GM18517 (cell line): ENCODE results near the gene KRT86.
"Not testable (repeated sequence)": the region's sequence is repeated elsewhere in the genome, so short reads cannot be mapped to it uniquely, and the experiment has no call there.

Experiments
- ATAC-seq: cut with Tn5 transposase; IDR thresholded peaks from one replicate; pipeline ENCODE4 v1.9.1; 2021; ENCODE audit warnings: mild to moderate bottlenecking, moderate library complexity; ENCODE audit not compliant: unreplicated experiment

Gene KRT86

DNA sequence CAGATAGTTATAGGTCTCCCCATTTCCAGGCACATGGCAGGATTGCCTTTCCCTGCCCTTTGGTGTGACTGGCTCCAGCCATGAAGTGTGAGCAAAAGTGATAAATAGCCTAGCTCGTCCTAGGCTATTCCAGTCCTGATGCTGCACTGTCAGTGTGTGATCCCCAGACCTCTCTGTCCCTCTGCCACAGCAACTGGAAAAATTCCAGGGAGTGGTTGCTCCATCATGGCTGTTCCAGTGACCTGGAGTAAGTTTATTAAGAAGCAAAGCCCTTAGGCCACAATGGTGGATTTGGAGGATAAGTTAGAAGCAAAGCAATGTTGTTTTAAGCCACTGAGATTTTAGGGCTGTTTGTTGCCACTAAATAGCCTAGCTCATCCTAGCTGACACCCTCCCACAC, 56.6 kb downstream of the KRT86 start:
- ATAC-seq = no peak

DNA sequence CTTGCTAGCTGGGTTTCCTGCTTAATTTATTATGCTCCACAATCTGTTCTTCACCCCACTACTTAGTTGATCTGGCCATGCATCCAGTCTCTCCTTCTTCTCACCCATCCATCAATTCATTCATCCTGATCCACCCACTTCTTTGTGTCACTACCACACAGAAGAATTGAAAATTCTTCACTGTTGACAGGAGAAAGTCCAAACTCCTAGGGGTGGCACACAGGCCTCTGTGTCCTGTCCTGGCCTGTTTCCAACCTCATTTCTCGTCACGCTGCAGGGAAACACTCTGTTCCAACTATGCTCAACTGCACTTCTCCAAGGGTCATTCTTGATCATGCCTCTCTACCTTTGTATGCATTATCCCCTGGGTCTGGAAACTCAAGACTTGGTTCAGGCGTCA, 57.4 kb downstream of the KRT86 start:
- no peak for ATAC-seq

DNA sequence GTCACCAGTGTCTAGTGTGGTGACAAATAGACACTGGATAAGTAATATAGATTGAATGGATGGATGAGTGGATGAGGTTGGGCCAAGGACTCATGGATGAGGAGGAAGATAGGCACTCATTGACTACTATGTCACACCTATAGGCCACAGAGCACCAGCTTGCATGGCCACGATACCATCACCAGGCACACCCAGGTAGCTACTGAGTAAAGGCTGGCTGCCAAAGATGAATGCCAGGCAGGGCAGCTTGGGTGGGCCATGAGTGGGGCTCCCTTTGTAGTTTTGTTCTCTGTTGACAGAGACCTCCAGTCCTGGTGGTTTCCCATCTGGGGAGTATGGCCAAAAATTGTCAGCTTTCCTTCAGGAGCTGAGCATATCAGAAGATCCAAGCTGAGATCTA, 57.9 kb downstream of the KRT86 start:
- ATAC-seq = no peak

DNA sequence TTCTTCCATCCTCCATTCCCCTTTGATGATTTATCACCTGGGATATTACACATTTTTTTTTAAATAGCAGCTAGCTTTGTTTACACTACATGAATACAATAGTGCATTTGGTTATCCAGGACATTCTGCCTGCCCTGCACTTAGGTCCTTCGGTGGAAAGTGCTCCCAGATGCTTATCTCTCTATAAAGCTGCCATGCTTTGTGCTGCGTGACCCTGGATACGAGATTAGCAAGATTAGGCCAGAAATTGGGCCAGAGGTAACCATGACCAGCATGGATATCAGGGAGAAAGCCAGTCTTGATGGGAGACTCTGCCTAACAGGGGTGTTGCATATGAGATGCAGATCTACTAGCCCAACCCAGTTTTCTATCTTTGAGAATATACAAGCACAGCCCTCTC, 58.9 kb downstream of the KRT86 start:
- no peak for ATAC-seq

DNA sequence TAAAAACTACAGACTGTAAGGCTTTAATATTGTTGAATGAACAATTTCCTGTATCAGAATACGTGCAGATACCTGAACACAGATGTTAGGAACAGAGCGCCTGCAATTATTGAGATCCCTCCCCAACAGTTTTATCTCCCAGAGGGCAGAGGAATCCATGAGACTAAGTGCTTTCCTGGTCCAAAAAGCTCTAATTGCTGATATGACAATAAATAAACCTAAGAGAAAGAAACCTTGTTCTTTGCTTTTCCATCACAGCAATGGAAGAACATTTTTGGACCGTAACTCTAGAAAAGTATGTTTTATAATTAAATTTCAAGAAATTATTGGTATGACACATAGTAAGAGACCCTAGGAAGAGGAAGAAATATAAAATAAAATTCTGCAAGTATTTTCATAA, 59.7 kb downstream of the KRT86 start:
- ATAC-seq = no peak

DNA sequence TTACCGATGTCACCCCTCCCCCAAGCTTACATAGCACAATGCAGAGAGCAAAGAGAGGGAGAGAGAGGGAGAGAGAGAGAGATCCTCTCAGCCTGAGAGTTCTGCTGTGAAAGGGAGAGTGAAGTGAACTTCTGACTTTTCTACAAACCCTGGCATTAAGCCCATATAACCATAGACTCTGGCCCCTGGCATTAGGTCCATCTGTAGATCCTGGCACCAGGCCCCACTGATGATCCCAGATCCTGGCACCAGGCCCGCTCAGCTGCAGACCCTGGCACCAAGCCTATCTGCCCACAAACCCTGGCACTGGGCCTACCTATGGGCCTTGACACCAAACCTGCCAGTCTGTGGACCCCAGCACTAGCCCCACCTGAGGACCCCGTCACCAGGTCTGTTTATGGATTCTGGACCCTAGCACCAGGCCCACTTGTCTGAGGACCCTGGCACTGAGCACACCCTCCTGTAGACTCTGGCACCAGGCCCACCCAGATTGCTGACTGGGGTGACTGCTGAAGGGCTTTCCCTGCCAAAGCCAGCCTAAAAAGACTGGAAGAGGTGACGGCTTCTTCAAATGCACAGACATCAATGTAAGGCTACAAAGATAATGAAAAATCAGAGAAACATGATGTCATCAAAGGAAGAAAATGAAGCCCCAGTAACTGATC, 61.3 kb downstream of the KRT86 start:
- ATAC-seq = no peak

DNA sequence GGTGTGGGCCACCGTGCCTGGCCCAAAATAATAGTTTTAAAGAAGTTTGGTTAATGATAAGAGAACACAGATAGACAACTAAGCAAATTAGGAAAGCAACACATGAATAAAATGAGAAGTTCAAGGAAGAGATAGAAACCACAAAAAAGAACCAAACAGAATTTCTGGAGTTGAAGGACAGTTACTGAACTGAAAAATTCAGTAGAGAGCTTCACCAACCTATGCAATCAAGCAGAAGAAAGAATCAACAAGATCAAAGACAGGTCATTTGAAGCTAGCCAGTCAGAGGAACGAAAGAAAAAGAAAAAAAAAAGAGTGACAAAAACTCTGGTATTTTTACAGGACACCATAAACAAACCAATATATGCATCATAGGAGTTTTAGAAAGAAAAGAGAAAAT, 62.2 kb downstream of the KRT86 start:
- no peak for ATAC-seq

DNA sequence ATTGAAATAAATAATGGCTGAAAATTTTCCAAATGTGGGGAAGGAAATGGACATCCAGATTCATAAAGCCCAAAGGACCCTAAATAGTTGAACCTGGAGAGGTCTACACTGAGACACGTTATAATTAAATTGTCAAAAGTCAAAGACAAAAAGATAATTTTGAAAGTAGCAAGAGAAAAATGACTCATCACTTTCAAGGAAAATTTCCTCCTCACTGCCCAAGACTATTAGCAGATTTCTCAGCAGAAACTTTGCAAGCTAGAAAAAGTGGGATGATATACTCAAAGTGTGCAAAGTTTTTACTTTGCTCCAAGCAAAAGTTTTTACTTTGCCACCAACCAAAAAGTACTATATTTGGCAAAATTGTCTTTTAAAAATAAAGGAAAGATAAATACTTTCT, 62.6 kb downstream of the KRT86 start:
- ATAC-seq = no peak

DNA sequence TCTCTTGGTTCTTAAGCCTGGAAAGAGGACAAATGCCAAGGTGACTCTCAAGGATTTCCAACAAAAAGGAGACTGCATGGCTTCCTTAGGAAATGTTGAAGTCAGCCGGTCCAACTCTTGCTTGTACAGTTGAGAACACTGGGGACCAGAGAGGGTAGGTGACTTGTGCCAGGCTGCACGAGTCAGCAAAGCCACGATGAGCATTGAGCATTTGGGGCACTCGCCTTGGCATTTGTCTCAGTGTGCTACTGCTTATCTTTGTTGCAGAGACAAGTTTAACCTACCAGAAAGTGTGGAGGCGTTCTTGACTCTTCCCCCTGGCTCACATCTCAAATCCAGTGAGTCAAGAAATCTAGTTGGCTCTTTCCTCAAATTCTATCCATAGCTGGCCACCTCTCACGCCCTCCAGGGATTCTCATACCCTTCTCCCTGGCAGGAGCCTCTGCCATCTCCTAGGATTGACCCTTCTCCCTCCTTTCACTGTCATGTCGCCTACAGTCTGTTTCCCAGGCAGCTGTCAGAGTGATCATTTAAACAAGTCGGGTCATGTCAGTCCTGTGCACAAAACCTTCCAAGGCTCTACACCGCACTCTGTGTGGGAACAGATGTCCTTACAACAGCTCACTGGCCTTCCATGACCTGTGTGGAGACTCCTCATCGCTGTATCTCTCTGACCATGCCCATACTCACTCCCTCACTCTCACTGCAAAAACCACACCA, 64.0 kb downstream of the KRT86 start:
- ATAC-seq = no peak

DNA sequence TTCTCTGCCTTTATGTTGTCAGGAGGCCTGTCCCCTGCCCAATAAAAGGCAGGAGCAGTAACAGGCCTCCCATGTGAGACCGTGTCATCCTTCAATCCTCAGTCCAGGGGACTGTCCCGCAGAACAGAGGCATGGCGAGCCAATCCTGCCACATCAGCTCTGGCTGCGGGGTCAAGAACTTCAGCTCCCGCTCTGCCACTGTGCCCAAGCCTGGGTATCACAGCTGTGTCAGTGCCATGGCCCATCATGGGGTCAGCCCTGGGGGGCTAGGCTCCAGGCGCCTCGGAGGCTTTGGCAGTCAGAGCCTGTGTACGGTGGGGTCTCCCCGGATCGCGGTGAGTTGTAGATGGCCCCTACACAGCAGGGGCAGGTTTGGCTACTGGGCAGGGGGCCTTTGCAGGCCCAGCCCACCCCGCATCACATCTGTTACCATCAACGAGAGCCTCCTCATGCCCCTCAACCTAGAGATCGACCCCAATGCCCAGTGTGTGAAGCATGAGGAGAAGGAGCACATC, 66.7 kb downstream of the KRT86 start:
- no peak for ATAC-seq

DNA sequence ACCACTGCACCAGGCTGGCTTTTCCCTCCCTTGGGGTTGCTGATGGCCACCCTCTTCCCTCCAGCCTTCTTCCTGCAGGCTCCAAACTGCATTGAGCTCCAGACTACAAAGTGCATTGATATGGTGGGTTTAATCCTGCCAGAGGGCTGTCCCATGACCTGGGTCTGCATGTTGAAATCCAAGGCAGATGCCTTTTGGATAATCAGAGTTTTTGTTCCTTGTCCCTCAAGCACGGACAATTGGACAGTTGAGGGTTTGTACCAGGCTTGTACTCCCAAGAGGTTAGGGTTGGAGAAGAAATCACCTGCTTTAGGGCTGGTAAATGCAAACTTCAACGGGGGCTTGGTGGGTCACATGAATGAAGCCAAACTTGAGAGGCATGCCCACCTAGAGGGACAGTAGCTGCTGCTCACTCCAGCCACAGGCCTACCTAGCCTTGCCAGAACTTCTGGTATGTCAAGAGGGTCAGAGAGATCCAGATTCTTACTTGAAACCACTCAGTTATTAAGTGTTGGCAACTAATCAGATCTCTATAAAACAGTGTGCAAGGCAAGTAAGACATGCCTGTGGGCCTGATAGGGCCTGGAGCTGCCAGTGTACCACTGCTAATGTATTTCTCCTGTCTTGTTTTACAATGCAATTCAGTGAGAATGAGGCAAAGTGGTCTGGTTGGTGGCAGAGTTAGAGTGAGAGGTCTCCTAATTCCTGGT, 68.5 kb downstream of the KRT86 start:
- no peak for ATAC-seq

DNA sequence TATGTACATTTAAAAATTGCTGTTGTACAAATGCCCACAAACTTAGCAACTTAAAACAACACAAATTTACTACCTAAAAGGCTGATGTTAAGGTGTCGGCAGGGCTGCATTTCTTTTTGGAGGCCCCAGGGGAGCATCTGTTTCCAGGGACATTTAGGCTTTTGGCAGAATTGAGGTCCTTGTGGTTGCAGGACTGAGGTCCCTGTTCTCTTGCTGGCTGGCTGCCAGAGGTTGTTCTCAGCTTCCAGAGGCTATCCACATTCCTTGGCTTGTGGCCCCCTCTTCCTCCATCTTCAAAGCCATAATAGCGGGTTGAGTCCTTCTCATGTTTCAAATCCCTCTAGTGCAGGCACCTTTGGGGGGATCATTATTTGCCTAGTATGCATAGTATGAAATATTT, 69.1 kb downstream of the KRT86 start:
- ATAC-seq = no peak

DNA sequence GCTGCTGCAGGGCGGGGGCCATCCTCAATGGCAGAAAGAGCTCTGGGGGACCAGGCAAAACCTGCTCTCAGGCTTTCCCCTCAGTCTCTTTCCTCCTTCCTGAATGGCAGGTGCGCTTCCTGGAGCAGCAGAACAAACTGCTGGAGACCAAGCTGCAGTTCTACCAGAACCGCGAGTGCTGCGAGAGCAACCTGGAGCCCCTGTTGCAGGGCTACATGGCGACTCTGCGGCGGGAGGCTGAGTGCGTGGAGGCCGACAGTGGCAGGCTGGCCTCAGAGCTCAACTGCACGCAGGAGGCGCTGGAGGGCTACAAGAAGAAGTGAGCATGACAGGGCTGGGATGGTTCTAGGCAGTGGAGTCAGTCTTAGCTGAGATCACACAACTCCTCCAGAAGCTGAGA, 69.7 kb downstream of the KRT86 start:
- ATAC-seq = no peak

DNA sequence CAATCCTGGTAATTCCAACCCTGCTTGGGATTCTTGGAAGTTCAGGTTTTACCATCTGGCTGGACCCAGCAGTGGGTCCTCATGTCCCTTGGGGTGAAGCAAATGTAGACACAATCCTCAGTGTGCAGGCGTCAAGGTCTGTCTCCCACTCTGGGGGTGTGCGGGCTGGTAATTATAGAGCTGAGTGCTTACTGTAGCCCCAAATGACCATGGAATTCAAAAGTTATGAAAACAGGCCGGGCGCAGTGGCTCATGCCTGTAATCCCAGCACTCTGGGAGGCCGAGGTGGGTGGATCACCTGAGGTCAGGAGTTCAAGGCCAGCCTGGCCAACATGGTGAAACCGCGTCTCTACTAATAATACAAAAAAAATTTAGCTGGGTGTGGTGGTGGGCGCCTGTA, 70.6 kb downstream of the KRT86 start:
- not testable (repeated sequence) for ATAC-seq

DNA sequence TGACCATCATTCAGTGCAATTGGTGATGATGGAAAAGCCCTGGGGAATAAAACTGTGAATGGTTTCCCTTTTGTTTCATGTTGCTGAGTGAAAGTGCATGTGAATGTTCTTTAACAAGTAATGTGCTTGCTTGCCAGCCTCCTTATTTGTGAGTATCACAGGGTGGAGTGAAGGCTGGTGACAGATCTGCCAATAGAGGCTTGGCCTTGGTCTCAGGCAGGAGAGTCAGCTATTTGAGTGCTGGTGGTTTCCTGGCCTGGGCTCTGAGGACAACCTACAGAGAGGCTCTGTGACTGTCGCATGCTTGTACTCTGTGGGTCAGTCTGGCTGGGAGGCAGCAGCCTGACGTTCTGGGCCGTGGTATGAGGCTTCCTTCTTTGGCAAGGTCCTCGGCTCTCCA, 72.1 kb downstream of the KRT86 start:
- ATAC-seq = no peak

DNA sequence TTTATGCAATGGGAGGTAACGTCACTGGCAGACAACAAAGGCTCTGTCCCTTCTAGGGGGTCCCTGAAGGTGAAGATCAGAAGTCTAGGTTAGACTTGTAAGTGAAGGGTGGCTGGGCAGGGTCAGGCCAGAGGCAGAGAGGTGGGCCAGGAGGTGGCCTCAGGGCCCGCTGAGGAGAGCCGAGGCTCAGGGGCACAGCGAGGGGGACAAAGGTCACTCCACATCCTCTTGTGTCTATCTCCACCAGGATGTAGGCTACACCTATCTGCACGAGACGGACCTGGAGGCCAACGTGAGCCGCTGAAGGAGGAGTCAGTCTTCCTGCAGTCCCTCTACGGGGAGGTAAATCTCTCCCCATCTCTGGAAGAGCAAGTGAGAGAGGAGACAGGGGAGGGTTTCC, 72.6 kb downstream of the KRT86 start:
- no peak for ATAC-seq

DNA sequence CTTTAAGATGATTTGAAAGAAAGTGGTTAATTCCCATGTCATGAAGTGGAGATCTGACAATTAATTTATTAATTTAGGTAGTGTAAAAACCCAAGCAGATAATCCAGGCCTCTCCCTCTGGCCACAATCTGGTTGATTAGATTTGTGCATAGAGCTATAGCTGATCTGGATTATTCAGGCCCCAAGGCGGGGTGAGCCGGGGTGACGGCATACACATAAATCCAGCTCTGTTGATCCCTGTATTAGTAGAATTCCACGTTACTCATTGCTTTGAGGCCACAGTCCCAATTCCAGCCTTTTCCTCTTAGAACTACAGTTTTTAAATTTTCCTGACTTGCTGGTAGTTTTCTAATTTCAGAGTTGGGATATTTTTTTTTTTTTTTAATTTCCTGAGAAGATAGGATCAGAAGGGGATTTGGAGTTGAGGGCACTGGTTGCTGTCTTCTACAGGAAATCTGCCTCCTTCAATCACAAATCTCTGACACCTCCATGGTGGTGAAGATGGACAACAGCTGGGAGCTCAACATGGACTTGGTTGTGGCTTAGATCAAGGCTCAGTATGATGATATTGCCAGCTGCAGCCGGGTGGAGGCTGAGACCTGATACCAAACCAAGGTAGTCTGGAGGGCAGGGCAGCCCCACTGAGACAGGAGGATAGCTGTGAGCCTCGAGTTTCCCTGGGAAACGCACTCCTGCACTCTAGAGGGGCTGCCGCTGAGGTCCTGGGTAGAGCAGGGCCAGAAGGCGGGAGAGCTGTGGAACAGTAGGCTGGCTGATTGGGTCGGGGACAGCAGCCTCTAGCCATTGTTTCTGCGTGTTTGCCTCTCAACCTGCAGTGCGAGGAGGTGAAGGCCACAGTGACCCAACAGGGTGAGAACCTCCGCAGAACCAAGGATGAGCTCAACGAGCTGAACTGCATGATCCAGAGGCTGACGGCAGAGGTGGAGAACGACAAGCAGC, 73.4 kb downstream of the KRT86 start:
- ATAC-seq = no peak

DNA sequence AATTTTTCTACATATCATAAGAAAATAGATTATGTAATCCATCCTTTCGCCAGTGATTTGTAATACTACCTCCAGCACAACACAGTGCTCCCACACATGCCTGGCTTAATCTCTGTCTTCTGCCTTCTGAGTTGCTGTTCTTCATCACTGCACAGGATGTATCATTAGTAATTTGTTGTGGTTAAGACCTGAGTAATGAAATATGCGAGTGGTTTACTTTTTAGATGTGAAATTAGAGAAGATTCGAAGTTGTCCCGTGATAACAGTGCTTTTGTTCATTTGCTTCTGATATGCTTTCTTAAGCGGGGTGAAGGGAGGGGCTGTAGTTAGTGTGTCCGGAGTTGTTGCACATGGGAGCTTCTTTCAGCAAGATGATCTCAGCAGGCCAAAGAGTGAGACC, 74.8 kb downstream of the KRT86 start:
- ATAC-seq = no peak

DNA sequence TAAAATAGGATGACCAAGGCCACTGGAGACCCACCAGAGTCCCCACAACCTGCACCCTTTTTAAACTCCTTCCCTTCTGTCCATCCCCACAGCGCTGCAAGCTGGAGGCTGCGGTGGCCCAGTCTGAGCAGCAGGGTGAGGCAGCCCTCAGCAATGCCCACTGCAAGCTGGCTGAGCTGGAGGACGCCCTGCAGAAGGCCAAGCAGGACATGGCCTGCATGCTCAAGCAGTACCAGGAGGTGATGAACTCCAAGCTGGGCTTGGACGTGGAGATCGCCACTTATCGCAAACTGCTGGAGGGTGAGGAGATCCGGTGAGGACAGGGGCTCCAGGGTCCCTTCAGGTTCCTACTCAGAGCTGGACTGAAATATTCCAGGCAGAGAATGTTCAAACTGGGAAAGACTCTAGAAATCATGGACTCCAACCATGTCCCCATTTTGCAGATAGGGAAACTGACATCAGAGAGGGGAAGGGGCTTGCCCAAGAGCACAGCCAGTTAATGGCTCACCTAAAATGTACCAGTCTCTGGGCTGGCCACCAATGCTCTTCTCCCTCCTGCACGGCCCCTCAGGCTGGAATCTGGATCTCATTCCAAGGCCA, 75.7 kb downstream of the KRT86 start:
- no peak for ATAC-seq

DNA sequence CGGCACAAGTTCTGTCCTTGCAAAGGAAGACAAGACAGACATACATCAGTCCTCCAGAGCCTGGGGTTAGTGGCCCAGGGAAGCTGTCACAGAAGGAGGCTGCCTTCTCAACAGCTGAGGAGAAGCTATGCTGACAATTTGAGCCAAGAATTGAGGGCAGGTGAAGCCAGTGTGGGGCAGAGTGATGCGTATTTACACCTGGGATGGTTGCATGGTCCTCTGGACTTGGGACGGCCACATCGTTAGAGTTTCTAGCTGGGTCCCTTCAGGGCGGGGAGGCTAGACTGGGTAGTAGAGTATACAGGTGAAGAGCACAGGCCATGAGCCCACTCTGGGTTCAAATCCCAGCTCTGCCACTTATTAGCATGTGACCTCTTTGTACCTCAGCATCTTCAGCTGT, 76.3 kb downstream of the KRT86 start:
- no peak for ATAC-seq
